Activated B cell treated with CpG ODN at 0.5 μM for 24 hours (primary cell): Measurements from ENCODE around the gene SH3BP5. TPM values are rescaled to one million over a fixed set of nuclear protein-coding genes. Genes with fewer than 3 reads are reported as not detected.

Experiments
- ATAC-seq: fragments of 200-7000 bp; cut with Tn5 transposase; one replicate; pipeline ENCODE4 v1.10.0; 2021; ENCODE audit warnings: low read depth, mild to moderate bottlenecking, moderate library complexity
- CTCF ChIA-PET: fragments of 350-600 bp; sonication (Branson Sonifier 250); formaldehyde crosslinking; loops from one replicate; lab custom pipeline; 2021; ENCODE audit warnings: antibody characterized with exemption; lab: Charles Lee
- POLR2A ChIA-PET: fragments of 350-600 bp; sonication (Branson Sonifier 250); formaldehyde crosslinking; loops from one replicate; lab custom pipeline; 2021; ENCODE audit warnings: antibody characterized with exemption; lab: Charles Lee
- DNase-seq: peaks from one replicate; pipeline ENCODE4 v3.0.0; 2022
- H3K27ac Mint-ChIP-seq: one replicate; pipeline ENCODE4 v1.8.0; 2020; ENCODE audit warnings: mixed read lengths
- H3K27me3 Mint-ChIP-seq: one replicate; pipeline ENCODE4 v1.8.0; 2021; ENCODE audit warnings: mixed read lengths
- H3K36me3 Mint-ChIP-seq: one replicate; pipeline ENCODE4 v1.8.0; 2021; ENCODE audit warnings: low read depth, mixed read lengths
- H3K4me1 Mint-ChIP-seq: one replicate; pipeline ENCODE4 v1.8.0; 2021; ENCODE audit warnings: mixed read lengths
- H3K4me3 Mint-ChIP-seq: one replicate; pipeline ENCODE4 v1.8.0; 2020; ENCODE audit warnings: mild to moderate bottlenecking, mixed read lengths
- H3K9me3 Mint-ChIP-seq: one replicate; pipeline ENCODE4 v1.8.0; 2020; ENCODE audit warnings: mixed read lengths
- CTCF ChIP-seq: fragments of 200-600 bp; IDR thresholded peaks from one replicate; pipeline ENCODE4 v1.8.0; 2022; ENCODE audit warnings: antibody characterized with exemption, mild to moderate bottlenecking
- intact Hi-C: fragments of 100-400 bp; cut with micrococcal nuclease; formaldehyde crosslinking; loops from one replicate; pipeline ENCODE4 v1.15.1; 2024
- total RNA-seq: library from RNA; stranded (reverse); gene quantifications from 2 replicates; pipeline ENCODE4 v1.2.3, GENCODE V29; 2022

The SH3BP5 gene
- total RNA-seq, 1 donor from 2014 or later = 66.0 TPM

DNA sequence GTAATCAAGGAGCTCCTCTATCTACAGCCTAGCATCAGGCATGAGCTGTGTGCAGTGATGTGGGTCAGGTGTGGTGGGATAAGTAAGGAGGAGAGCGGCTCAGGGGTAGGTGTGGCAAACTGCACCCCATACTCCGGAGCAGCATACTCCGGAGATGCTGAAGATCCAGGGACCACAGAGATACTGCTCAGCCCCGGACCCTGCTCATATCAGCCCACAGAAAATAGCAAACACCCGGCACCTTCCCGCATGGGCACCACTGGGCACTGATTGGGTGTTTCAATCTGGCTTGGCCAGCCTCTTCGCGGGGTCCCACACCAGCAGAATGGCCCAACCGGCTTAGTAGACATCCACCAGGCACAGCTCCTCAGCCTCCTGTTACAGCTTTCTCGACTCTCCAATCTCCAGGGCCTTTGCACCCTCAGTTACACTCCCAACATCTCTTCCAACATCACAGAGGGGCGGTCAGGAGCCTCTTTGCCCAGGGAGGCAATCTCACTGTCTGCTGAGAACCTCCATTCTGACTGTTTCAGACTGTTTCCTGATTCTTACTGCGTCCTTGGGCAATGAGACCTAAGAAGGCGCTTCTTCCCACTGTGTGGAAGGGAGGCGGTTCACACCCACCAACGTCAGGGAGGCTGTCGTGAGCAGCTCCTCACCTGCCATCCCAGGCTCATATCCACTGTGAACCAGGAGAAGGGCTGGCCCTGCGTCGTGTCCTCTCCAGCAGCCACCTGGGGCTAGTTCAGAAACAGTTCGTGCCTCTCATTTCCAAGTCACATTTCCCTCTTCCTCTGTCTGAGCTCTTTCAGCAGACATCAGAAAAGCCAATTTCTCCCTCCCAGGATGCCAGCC lies 66.5 kb downstream of the SH3BP5 start:
- no peak overlapping the region for H3K4me3 Mint-ChIP-seq
- no peak for TF ChIP-seq CTCF
- ChIA-PET POLR2A (interaction anchor here (0.7 to 8.9 kb wide), 4 partner anchors 65 to 531 kb away, joined by 3 to 118 read pairs (median 4); partner anchors contain the start of gene SH3BP5), CTCF (interaction anchor here (1.3 to 10.2 kb wide), 8 partner anchors 64 to 291 kb away, joined by 3 to 156 read pairs (median 62); partner anchors contain the start of gene SH3BP5)
- H3K9me3 Mint-ChIP-seq = no peaks in the 10 kb centered on the region
- ATAC-seq (no peak), DNase-seq (no peak)
- H3K36me3 Mint-ChIP-seq = peaks cover 55% of the 10 kb centered on the region
- peaks cover 68% of the 10 kb centered on the region for H3K4me1 Mint-ChIP-seq
- intact Hi-C loops = no loop called here
- H3K27ac Mint-ChIP-seq = no peak overlapping the region
- no peaks in the 10 kb centered on the region for H3K27me3 Mint-ChIP-seq

GRCh38 chr3:15264486-15264885 lies 67.9 kb downstream of the SH3BP5 start:
- Mint-ChIP-seq H3K36me3 (peaks cover 68% of the 10 kb centered on the region), H3K4me3 (no peak overlapping the region), H3K27me3 (no peaks in the 10 kb centered on the region), H3K4me1 (peaks cover 56% of the 10 kb centered on the region), H3K27ac (peak overlapping the region; percentile 46), H3K9me3 (no peaks in the 10 kb centered on the region)
- DNase-seq (no peak), ATAC-seq (no peak)
- intact Hi-C loops = no loop called here
- ChIA-PET CTCF (interaction anchor here (1.2 to 10.2 kb wide), 7 partner anchors 66 to 292 kb away, joined by 4 to 156 read pairs (median 13); partner anchors contain the start of gene SH3BP5), POLR2A (interaction anchor here (0.6 to 0.9 kb wide), 3 partner anchors 9 to 119 kb away, joined by 3 to 6 read pairs (median 5); no protein-coding TSS in a partner anchor)
- TF ChIP-seq CTCF = no peak

DNA sequence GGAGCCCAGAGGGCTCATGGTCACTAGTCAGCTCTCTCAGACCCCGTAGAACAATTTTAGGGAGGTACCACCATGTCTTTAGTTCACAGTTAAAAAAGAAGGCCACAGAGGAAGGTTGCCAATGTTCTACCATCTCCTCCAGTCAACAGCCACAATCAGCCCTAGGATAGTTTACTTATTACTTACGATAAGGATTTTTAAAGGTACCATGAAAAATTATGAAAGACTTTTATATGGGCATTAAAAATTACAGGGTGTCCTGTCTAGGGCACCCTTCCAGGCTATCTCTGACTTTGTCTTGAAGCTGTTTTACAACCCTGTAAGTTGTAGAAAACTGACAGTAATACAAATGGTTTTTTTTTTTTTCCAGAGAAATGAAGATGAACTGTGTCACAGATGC lies 68.5 kb downstream of the SH3BP5 start:
- Mint-ChIP-seq H3K27ac (peak overlapping the region; percentile 46), H3K27me3 (no peaks in the 10 kb centered on the region), H3K4me3 (no peak overlapping the region), H3K9me3 (no peaks in the 10 kb centered on the region), H3K36me3 (peaks cover 68% of the 10 kb centered on the region), H3K4me1 (peaks cover 50% of the 10 kb centered on the region)
- intact Hi-C loops = no loop called here
- no peak for TF ChIP-seq CTCF
- DNase-seq (no peak), ATAC-seq (no peak)
- CTCF ChIA-PET = interaction anchor here (1.5 to 10.2 kb wide), 4 partner anchors 66 to 140 kb away, joined by 4 to 156 read pairs (median 119); partner anchors contain the start of gene SH3BP5
- POLR2A ChIA-PET = interaction anchor here (0.6 to 0.9 kb wide), 2 partner anchors 8 to 115 kb away, joined by 5 to 6 read pairs; no protein-coding TSS in a partner anchor

- H3K36me3 Mint-ChIP-seq = peaks cover 72% of the 10 kb centered on the region
- no peak for TF ChIP-seq CTCF
- no peak for DNase-seq
- H3K4me3 Mint-ChIP-seq = no peak overlapping the region
- no peak for ATAC-seq
- peak overlapping the region; percentile 53 for H3K27ac Mint-ChIP-seq
- H3K9me3 Mint-ChIP-seq = no peaks in the 10 kb centered on the region
- CTCF ChIA-PET = interaction anchor here (1.4 to 10.2 kb wide), 3 partner anchors 67 to 142 kb away, joined by 3 to 156 read pairs (median 141); partner anchors contain the start of gene SH3BP5
- H3K4me1 Mint-ChIP-seq = peaks cover 42% of the 10 kb centered on the region
- H3K27me3 Mint-ChIP-seq = no peaks in the 10 kb centered on the region
- POLR2A ChIA-PET = no interaction called here
- intact Hi-C loops = no loop called here
Measured at GRCh38 chr3:15263120-15263519, 69.3 kb downstream of the SH3BP5 start.

DNA sequence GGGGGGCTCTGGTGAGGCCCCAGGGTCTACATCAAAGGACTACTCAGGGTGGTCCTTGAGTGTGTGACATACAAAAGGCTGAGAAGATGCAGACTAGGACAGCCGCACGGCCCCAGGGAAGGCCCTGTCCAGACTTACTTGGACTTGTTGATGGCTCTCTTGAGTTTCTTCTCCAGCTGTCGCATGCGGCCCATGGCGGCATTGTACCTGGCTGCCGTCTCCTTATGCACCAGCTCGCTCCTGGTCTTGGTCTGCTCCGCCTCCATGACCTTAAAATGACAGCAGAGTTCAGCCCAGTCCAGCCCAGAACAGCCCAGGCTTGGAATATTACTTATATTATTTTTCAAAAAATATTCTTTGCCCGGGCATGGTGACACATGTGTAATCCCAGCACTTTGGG lies 70.4 kb downstream of the SH3BP5 start:
- Mint-ChIP-seq H3K4me1 (peaks cover 33% of the 10 kb centered on the region), H3K27ac (no peak overlapping the region), H3K36me3 (peaks cover 76% of the 10 kb centered on the region), H3K4me3 (no peak overlapping the region), H3K27me3 (no peaks in the 10 kb centered on the region), H3K9me3 (no peaks in the 10 kb centered on the region)
- CTCF ChIA-PET = interaction anchor here (1.4 kb wide), 1 partner anchor 143 kb away, joined by 3 read pairs; no protein-coding TSS in a partner anchor
- POLR2A ChIA-PET = no interaction called here
- DNase-seq (no peak), ATAC-seq (no peak)
- no peak for TF ChIP-seq CTCF
- intact Hi-C loops = no loop called here
